ENCODE data around the gene UPK3BL1.
"Not testable (repeated sequence)": the region's sequence is repeated elsewhere in the genome, so short reads cannot be mapped to it uniquely, and the experiment has no call there.

UPK3BL1 gene, protein sequence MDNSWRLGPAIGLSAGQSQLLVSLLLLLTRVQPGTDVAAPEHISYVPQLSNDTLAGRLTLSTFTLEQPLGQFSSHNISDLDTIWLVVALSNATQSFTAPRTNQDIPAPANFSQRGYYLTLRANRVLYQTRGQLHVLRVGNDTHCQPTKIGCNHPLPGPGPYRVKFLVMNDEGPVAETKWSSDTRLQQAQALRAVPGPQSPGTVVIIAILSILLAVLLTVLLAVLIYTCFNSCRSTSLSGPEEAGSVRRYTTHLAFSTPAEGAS

DNA sequence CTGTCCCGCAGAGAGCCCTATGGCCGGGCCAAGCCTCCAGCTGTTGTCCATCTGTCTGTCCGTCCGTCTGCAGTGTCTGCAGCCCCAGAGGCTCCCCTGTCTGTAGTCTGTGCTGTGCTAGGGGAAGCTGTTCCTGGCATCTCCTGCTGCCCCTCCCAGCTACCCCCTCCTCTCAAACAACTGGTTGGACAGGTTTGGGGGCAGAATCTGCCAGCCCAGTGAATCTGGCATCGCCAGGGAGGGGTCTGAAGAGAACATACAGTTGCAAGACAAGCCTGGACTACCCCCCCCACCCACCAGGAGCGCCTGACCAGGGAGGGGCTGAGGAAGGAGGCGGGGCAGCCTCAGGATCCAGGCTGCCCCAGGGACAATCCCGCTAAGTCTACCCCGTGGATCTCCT, at the start of gene UPK3BL1:
Gene UPK3BL1 (minus strand): TSS at position 101 of the 400 bp plus-strand sequence. CDS start 50 bp downstream, at position 51.
- DNase-seq (ENCODE audit: low read depth): not testable (repeated sequence)

DNA sequence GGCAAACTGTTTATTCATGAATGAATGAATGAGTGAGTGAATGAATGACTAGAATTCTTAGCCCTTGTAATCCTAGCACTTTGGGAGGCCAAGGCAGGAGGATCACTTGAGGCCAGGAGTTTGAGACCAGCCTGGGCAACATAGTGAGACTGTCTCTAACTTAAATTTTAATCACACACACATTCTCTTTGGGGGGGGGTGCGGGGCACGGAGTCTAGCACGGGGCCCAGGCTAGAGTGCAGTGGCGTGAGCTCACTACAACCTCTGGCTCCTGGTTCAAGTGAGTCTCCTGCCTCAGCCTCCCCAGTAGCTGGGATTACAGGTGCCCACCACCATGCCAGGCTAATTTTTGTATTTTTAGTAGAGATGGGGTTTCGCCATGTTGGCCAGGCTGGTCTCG, 48.0 kb upstream of the UPK3BL1 start:
- not testable (repeated sequence) for DNase-seq (ENCODE audit: low read depth)

DNA sequence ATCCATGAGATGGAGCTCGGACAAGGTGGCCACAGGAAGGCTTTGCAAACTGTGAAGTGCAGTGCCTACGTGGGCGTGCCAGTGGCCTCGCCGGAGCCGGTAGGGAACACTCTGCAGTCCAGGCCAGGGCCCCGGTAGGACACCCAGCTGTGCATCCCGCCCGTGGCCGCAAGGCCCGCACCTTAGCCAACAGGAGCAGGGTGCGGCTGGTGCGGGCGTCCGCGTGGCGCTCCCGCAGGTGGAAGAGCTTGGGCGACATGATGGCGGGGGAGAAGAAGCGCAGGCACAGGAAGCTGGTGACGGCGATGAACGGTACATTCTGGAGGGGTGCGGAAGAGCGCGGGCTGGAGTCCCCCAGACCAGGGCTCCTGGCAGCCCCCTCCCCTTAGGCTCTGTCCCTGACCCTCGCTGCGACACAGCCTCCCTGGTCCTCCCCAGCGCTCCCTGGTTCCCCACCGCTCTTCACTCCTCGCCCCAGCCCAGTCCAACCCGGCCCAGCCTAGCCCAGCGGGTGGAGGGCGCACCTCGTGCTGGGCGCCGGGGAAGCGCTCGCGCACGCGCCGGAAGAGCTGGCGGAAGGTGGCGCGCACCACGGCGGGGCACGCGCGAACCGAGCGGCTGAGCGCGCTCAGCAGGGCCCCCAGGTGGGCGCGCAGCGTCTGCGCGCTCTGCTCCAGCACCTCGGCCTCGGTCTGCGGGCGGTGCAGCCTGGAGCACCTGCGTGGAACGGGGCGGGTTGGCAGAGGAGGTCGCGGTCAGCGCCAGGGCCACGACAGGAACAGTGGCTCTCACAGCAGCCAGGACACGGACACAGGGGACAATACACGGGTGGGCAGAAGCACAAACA, 47.1 kb upstream of the UPK3BL1 start:
- DNase-seq (ENCODE audit: low read depth): not testable (repeated sequence)

DNA sequence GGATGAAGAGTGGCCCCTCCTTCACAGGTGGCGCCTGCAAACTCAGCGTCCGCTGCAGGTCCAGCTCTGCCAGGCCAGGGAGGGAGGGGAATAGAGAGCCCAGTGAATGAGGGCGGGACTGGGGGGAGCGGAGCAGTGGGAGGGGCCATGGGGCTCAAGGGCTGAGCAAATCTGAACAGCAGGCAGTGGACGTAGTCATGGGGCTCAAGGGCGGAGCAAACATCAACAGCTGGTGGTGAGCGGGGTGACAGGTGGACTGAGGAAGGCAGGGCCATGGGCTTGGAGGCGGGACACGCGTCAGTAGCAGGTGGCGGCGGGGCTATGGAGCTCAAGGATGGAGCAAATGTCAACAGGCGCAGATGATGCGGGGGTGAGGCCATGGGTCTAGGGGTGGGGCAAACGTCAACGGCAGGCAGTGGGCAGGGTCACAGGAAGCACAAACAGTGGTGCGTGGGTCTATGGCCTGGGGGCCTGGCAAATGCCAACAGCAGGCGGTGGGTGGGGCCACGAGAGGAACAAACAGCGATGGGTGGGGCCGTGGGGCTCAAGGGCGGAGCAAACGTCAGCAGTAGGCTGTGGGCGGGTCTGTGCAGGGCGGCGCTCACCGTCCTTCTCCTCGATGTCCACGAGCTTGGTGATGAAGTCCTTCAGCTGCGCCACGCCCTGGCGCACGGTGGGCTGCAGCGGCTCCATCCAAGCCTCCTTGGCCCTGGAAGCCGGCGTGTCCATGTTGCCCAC, 45.9 kb upstream of the UPK3BL1 start:
- DNase-seq (ENCODE audit: low read depth): not testable (repeated sequence)

DNA sequence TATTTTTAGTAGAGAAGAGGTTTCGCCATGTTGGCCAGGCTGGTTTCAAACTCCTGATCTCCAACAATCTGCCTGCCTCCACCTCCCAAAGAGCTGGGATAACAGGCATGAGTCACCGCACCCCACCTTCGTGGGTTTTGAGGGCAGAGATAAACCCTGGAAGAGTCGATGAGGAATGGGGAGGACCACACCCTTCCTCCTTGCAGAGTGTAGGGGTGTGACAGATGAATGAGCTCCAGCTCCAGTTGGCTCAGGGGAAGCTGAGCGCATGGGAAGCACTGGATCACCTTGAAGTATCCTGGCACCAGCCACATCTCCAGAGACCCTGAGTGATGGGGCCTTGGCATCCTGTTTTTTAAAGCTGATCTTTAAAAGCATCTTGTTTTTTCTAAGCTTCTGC, 40.0 kb upstream of the UPK3BL1 start:
- not testable (repeated sequence) for DNase-seq (ENCODE audit: low read depth)

DNA sequence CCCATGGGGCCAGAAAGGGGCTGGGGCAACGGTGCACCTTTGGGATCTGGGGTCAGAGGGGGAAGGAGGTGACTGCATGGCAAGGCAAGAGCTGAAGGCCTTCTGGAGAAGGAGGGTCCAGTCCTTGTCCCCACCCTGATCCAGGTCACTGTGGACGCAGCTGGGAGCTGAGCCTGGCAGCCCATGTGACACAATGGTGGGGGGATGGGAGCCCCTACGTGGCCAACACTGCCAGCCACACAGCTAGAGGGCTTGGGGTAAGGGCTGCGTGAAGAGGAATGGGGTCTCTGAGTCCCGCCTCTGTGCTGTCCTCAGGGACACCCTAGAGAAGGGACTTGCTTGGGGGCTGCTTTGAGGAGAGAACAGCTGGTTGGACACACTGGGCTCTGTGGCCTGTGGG, 38.2 kb upstream of the UPK3BL1 start:
- DNase-seq (ENCODE audit: low read depth): not testable (repeated sequence)

DNA sequence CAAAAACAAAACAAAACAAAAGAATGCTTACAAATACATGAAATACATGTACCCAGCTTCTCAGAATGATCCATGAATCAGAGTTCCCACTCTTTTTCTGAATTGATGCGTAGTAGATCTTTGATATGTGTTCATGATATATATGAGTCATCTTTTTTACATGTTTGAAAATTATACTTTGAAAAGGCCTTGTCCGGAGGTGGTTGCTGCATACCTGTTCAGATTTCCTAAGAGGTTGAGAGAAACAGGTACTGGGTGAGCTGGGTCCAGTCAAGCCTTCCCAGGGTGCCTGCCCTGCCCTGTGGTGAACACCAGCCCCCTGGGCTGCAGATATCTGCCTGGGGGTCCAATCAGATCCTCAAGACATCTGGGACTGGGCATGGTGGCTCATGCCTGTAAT, 33.0 kb upstream of the UPK3BL1 start:
- DNase-seq (ENCODE audit: low read depth): not testable (repeated sequence)

DNA sequence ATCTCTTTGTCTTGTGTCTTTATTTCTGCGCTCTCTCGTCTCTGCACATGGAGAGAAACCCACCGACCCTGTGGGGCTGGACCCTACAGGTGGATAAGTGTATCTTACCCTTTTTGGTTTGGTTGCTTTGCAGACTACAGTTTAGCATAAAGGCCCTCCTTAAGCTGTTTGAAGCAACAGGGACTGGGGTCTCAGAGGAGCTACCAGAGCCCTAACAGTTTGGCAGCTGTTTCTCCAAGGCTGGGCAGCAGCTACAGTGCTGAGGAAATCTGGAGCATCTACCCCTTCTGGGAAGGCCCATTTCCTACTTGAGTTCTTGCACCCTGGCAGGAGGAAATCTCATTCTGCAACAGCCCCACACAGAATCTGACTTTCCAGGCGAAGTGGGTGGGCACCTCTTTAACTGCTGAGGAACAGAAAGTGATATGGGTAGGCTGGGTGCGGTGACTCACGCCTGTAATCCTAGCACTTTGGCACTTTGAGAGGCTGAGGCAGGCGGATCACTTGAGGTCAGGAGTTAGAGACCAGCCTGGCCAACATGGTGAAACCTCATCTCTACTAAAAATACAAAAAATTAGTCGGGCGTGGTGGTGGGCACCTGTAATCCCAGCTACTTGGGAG, 31.0 kb upstream of the UPK3BL1 start:
- DNase-seq (ENCODE audit: low read depth): not testable (repeated sequence)

DNA sequence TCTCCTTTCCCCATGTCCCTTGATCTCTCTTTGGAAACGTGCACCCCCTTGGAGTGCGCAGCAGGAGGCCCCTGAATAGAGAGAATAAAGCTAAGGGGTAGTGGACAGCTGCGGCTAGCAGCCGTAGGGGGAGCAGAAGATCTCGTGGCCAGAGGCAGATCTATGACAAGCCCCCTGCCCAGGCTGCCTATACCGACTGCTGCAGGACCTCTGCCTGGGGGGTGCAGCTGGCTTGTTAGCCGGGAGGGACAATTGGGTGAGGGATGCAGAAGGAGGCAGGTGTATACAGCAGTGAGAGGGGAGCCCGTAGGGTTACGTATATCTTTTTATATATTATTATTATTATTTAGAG, 29.3 kb upstream of the UPK3BL1 start:
- not testable (repeated sequence) for DNase-seq (ENCODE audit: low read depth)

DNA sequence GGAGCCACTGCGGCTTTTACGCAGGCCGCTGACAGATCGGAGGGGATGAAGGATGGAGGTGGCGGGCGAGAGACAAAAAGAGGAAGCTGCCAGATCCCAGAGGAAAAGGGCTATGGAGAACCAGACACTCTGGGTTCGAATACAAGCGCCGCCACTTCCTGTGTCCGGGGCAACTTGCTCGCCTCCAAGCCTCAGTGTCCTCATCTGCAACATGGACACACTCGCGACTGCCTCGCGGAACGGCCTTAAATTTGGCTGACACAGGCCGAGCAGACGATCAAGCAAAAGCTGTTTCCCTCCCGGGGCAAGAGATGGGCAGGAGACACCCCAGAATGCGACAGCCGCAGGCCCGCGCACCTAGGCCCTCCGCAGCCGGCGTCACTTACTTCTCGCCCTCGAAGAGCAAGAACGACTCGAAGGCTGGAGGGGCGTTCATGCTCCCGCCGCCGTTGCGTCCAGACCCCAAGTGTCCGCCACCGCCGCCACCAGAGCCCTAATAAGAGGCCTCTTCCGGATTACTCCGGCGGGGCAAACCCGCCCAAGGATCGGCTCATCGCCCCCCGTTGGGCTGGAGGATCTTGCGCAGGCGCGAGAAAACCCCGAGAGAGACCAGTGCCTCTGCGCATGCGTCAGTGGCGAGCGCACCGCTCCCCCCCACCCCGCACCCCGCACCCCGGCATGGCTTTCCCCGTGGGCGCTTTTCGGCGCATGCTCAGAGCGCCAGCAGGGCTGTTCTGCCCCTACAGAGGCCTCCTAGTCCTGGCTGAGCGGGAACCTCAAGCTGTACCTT, 28.8 kb upstream of the UPK3BL1 start, which contains the start of gene POLR2J2:
Gene POLR2J2 (minus strand): TSS at position 498 of the 790 bp plus-strand sequence. CDS start 62 bp downstream, at position 436.
- DNase-seq (ENCODE audit: low read depth): not testable (repeated sequence)

DNA sequence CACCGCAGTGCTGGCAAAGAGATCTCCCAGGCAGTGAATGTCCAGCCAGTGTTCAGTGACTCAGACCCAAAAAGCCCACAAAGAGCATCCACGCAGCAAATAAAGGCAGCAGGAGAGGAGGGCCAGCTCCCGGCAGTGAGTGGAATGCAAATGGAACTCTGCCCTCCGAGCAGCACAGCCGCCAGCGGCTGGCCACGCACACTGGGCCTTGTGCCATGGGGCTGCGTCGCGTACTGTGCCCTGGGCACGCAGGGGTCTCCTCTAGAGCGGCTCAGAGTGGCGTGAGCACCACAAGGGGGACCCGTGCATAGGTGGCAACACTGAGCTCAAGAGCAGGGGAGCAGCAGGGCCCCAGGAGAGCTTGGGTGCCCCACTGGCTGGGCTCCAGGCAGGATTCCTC, 24.9 kb upstream of the UPK3BL1 start:
- not testable (repeated sequence) for DNase-seq (ENCODE audit: low read depth)

DNA sequence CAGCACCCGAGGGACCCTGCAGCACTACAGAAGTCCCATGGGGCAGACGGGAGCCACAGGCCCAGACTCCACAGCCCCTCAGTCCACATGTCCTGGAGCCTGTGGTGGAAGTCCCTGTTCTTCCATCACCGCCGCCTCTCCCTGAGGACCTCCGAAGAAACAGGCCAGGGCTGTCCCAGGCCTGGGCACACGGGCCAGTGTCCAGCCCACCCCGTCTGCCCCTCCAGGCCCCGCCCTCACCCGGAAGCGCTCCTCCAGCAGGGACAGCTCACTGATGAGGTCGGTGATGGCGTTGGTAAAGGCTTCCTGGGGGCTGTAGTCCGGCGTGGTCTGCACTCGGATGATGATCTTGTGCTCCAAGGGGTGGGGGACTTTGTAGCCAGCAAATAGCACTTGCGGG, 24.3 kb upstream of the UPK3BL1 start:
- DNase-seq (ENCODE audit: low read depth): not testable (repeated sequence)

DNA sequence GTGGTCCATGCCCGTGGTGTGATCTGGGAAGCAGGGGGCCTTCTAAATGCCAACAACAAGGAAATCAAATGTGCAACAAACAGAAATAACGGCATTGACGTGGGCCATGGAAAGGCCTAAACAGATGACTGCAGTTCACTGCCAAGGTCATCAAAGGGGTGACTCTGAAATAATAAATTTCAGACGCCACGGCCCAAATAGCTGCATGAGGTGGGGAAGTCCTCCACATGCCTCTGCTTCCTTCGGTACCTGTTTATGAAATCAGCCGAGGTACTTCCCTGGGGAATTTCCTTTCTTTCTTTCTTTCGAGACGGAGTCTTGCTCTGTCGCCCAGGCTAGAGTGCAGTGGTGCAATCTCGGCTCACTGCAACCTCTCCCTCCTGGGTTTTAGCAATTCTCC, 22.2 kb upstream of the UPK3BL1 start:
- not testable (repeated sequence) for DNase-seq (ENCODE audit: low read depth)

DNA sequence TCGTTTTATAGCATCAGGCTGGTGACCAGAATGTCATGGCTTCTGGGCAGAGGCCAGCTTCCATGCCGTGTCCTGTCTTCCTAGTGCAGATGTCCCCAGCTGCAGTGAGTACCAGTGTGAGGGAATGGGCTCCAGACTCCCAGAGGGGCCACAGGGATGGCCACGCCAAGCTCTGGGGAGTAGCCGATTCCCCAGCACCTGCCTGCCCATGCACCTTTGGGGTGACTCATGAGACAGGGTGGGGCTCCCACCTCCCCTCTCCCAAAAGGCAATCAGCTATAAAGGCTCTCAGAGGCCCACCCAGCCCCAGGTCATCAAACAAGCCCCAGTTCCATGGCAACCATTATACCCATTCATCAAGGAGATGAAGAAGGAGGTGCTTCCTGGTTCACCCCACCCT, 7.3 kb upstream of the UPK3BL1 start, which contains the start of gene SPDYE2B:
Gene SPDYE2B (plus strand): TSS at position 396 of the 400 bp plus-strand sequence. CDS start 2,030 bp downstream, outside the sequence.
- not testable (repeated sequence) for DNase-seq (ENCODE audit: low read depth)

DNA sequence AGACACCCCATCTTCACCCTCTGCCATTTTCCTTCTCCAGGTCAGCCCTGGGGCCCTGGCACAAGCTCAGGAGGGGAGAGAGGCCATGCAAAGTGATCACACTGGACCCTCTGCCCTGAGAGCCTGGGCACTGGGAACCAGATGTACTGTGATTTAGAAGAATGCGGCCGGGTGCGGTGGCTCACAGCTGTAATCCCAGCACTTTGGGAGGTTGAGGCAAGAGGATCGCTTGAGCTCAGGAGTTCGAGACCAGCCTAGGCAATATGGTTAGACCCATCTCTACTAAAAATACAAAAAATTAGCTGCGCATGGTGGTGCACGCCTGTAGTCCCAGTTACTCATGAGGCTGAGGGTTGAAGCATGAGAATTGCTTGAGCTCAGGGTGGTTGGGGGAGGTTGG, 5.2 kb upstream of the UPK3BL1 start:
- DNase-seq (ENCODE audit: low read depth): not testable (repeated sequence)

DNA sequence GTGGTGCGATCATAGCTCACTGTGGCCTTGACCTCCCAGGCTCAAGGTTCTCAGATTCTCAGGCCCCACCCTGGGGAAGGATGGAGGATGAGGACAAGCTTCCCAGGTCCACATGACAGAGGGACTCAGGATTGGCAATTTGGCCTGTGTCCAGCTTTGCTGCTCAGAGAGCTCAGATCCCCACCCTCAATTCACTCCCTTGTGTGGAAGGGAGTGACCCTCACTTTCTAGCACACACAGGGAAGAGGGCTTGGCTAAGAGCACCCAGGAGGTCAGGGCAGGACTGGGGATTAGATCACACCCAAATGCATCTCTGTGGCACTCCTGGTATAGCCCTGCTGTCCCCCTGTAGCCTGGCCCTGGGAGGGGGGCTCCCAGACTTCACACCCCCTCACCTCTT, 813 bp upstream of the UPK3BL1 start:
- DNase-seq (ENCODE audit: low read depth): not testable (repeated sequence)

DNA sequence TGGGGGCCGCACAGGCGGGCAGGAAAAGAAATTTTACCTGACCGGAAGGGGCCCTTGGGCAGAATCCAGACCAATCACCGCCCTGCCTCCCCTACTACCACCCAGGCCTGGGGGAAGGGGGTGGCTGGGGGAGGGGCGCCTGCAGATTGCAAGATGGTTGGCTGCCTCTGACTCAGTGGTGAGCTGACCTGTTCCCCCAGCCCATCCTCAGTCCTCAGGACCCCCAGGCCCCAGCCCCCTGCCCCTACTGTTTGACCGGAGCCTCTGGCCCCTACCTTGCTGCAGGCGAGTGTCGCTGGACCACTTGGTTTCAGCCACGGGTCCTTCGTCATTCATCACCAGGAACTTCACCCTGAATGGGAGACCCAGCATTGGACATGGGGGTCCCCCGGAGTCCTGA, 3.7 kb downstream of the UPK3BL1 start:
- not testable (repeated sequence) for DNase-seq (ENCODE audit: low read depth)

DNA sequence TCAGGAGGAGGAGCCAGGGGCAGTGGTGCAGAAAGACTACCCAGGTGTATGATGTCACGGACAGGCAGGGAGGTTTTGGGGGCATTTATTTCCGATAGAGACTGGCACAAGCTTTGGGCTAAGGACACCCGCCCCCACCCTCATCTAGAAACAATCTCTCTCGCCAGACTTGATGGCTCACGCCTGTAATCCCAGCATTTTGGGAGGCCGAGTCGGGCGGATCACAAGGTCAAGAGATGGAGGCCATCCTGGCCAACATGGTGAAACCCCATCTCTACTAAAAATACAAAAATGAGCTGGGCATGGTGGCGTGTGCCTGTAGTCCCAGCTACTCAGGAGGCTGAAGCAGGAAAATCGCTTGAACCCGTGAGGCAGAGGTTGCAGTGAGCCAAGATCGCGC, 5.6 kb downstream of the UPK3BL1 start:
- DNase-seq (ENCODE audit: low read depth): not testable (repeated sequence)

DNA sequence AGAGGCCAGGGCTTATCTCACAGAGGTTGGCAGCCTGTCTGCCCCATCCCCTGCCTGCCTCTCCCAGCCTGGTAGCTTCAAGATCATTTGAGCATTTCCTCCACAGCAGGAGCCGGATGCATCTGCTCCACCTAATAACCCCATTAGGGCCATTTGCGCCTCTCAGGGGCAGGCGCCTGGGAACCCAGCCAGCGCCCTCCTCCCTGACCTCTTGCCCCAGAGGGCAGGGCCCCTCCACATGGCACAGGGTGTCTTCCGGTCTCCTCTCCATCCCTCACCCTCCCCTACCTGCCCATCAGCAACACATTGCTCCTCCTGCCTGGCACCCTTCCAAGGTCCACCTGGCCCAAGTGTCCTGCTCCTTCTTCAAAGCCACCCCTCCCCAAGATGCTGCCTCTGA, 7.2 kb downstream of the UPK3BL1 start:
- not testable (repeated sequence) for DNase-seq (ENCODE audit: low read depth)

DNA sequence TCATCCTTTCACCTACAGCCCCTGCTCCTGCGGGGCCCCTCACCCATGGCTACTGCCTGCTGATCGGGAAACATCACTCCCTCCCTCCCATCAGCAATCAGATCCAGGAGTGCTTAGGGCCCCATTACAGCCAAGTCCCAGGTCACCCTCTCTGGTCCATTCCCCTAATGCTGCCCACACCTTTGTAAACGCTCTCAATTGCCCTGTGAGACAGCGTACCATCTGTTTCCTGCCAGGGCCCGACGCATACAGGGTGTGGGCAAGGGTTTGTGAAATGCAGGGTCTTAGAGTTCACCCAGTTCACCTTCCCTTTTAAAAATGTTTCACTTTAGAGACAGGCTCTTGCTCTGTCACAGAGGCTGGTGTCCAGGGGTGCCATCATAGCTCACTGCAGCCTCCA, 8.3 kb downstream of the UPK3BL1 start:
- not testable (repeated sequence) for DNase-seq (ENCODE audit: low read depth)

DNA sequence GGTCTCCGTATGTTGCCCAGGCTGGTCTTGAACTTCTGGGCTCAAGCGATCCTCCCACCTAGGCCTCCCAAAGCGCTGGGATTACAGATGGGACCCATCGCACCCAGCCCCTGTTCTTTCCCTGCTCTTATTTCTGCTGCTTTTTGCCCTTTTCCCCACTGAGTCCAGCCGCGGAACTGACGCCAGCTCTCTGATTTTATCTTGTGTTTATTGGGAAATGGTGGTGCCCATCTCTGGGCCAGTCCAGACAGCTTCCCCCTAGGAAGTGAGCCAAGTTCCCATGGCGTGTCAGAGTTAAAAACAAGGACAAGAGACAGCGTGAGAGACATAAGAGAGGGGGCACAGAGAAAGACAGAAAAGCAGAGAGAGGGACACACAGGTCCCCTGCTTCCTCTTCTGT, 12.0 kb downstream of the UPK3BL1 start:
- not testable (repeated sequence) for DNase-seq (ENCODE audit: low read depth)
